ENCODE data around the gene DENND1A. TPM values are rescaled to one million over a fixed set of nuclear protein-coding genes. Genes with fewer than 3 reads are reported as not detected.

Gene DENND1A
- total and polyA plus RNA-seq, 7 donors: 12.8 to 33.2 (median 19.2) TPM

DNA sequence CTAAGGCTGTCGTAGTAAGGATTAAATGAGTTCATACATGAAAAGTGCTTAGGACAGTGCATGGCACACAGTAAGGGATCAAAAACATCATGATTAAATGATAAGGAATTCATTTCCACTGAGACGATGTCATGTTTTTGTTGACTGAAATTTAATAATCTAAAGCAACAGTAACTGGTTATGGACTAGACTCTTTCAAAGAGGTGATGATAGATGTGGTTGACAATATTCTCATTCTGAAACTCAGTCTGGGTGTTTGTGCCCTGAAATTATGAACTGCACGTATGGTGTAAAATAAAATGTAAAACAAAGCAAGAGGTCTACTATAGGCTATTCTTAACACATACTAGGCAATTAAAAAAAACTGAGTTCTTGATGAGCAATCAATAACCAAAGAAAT is 280.0 kb downstream of the DENND1A start:
- no peak overlapping the region for H3K4me3 ChIP-seq
- H3K4me1 ChIP-seq: no peaks in the 10 kb centered on the region
- peaks cover 0 to 8% (median 0%) of the 10 kb centered on the region in 4 donors for H3K36me3 ChIP-seq
- no peaks in the 10 kb centered on the region for H3K27me3 ChIP-seq
- no peak for DNase-seq
- TF ChIP-seq, protein P1, sequence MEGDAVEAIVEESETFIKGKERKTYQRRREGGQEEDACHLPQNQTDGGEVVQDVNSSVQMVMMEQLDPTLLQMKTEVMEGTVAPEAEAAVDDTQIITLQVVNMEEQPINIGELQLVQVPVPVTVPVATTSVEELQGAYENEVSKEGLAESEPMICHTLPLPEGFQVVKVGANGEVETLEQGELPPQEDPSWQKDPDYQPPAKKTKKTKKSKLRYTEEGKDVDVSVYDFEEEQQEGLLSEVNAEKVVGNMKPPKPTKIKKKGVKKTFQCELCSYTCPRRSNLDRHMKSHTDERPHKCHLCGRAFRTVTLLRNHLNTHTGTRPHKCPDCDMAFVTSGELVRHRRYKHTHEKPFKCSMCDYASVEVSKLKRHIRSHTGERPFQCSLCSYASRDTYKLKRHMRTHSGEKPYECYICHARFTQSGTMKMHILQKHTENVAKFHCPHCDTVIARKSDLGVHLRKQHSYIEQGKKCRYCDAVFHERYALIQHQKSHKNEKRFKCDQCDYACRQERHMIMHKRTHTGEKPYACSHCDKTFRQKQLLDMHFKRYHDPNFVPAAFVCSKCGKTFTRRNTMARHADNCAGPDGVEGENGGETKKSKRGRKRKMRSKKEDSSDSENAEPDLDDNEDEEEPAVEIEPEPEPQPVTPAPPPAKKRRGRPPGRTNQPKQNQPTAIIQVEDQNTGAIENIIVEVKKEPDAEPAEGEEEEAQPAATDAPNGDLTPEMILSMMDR (IDR thresholded peaks at IDR 0.05): no peak
- no peak for TF ChIP-seq POLR2AphosphoS5 (IDR thresholded peaks at IDR 0.05)
- TF ChIP-seq EP300 (IDR thresholded peaks at IDR 0.05): no peak
- TF ChIP-seq POLR2A (IDR thresholded peaks at IDR 0.05): no peak
- no peaks in the 10 kb centered on the region for H3K9me3 ChIP-seq
- intact Hi-C loops (cut with DNase I): no loop called here
- no peak overlapping the region for H3K27ac ChIP-seq
- 66 to 80% methylated on average over 3 of the region's 3 CpGs for WGBS, 2 donors

DNA sequence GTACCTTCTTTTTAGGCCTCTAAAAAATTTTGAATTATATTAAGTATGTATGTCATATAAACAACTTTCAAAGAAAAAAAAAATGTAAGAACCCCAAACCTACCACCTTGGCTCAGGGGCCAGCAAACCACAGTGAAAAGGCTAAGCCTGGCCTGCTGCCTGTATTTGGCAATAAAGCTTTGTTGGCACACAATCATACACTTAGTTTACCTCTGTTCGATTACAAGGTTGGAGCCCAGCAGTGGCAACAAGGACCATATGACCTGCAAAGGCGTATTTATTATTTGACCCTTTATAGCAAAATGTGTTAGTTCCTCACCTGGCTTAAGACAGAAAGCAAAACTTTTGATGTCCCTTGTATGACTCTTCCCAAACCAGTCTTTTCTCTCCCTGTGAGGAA is 282.8 kb downstream of the DENND1A start:
- no peak overlapping the region for H3K4me3 ChIP-seq
- H3K27me3 ChIP-seq: no peaks in the 10 kb centered on the region
- intact Hi-C loops (cut with DNase I): no loop called here
- no peak for DNase-seq
- H3K36me3 ChIP-seq: peaks cover 0 to 8% (median 0%) of the 10 kb centered on the region in 4 donors
- H3K27ac ChIP-seq: no peak overlapping the region
- peaks cover 0 to 9% (median 7%) of the 10 kb centered on the region in 4 donors for H3K4me1 ChIP-seq
- no peaks in the 10 kb centered on the region for H3K9me3 ChIP-seq
- TF ChIP-seq EP300 (IDR thresholded peaks at IDR 0.05) (no peak), POLR2AphosphoS5 (IDR thresholded peaks at IDR 0.05) (no peak), POLR2A (IDR thresholded peaks at IDR 0.05) (no peak)
- TF ChIP-seq, protein P1 (IDR thresholded peaks at IDR 0.05): no peak
- 23 to 79% methylated on average over 2 of the region's 2 CpGs for WGBS, 2 donors

DNA sequence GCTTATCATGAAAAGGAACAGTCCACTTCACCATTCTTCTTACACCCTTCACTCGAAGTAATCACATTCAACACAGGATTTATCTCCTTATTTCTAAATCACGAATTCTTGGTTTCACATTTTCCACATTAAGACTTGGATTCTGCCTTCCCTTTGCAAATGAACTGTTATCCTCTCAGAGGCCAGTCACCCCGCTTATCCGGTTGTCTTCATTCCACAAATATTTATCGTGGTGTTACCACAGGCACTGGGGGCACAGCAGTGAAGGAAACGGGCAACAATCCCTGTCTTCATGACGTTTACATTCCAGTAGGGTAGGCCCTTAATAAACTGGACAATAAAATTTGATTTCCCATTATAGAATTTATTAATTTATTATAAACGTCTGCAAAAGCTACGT is 284.2 kb downstream of the DENND1A start:
- no peak for TF ChIP-seq POLR2AphosphoS5 (IDR thresholded peaks at IDR 0.05)
- TF ChIP-seq EP300 (IDR thresholded peaks at IDR 0.05): no peak
- TF ChIP-seq, protein P1 (IDR thresholded peaks at IDR 0.05): no peak
- TF ChIP-seq POLR2A (IDR thresholded peaks at IDR 0.05): no peak
- peaks cover 0 to 14% (median 7%) of the 10 kb centered on the region in 4 donors for H3K4me1 ChIP-seq
- H3K9me3 ChIP-seq: no peaks in the 10 kb centered on the region
- no peaks in the 10 kb centered on the region for H3K27me3 ChIP-seq
- no peak overlapping the region for H3K27ac ChIP-seq
- H3K4me3 ChIP-seq: no peak overlapping the region
- H3K36me3 ChIP-seq: no peaks in the 10 kb centered on the region
- 92% methylated on average over 9 of the region's 9 CpGs for WGBS, 2 donors
- no peak for DNase-seq
- intact Hi-C loops (cut with DNase I): no loop called here

DNA sequence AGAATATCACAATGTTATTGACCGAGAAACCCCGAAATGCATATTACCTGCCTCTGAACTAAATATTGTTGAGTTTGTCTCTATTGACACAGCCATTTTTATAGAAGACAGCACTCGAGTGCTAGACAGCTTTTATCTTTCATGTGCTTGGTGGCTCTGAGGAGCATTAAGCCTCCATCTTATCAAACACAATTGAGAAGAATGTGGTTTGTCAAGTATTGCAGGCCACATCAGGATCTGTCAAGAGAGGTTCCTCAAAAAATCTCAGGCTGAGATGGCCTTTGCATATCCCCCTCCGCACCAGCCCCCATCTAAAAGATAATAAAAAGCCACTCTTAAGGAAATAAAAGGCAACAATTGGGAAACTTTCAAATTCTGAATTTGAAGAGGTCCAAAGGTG is 284.8 kb downstream of the DENND1A start:
- no peak for DNase-seq

More for the DNA sequence above, 284.8 kb downstream of the DENND1A start:
- Histone ChIP-seq H3K27ac (no peak overlapping the region), H3K27me3 (no peaks in the 10 kb centered on the region), H3K9me3 (no peaks in the 10 kb centered on the region), H3K4me1 (peaks cover 0 to 14% (median 7%) of the 10 kb centered on the region in 4 donors), H3K36me3 (no peaks in the 10 kb centered on the region), H3K4me3 (no peak overlapping the region)
- TF ChIP-seq POLR2AphosphoS5 (IDR thresholded peaks at IDR 0.05) (no peak), POLR2A (IDR thresholded peaks at IDR 0.05) (no peak), EP300 (IDR thresholded peaks at IDR 0.05) (no peak)
- TF ChIP-seq, protein P1 (IDR thresholded peaks at IDR 0.05): no peak
- 79 to 90% methylated on average over 4 of the region's 4 CpGs for WGBS, 2 donors
- intact Hi-C loops (cut with DNase I): no loop called here
